ENCODE results near the gene CD2AP.

GRCh38 chr6:47483516-47483852 lies 5.9 kb downstream of the CD2AP start:
- no peak for TF ChIP-seq TAF7 (optimal IDR thresholded peaks at IDR 0.05; ENCODE audit: borderline replicate concordance, low read depth, low read length)
- TF ChIP-seq SIN3A (conservative IDR thresholded peaks at IDR 0.05 in 1 of 2, IDR thresholded peaks at IDR 0.05 in 1 of 2; ENCODE audit: low read depth in 1 of 2, low read length in 2 of 2) = no peak
- no peak for TF ChIP-seq POLR2A (IDR thresholded peaks at IDR 0.05; ENCODE audit: control extremely low read depth in 1 of 2, low read depth in 2 of 2, low read length in 2 of 2)
- TF ChIP-seq, protein P1, sequence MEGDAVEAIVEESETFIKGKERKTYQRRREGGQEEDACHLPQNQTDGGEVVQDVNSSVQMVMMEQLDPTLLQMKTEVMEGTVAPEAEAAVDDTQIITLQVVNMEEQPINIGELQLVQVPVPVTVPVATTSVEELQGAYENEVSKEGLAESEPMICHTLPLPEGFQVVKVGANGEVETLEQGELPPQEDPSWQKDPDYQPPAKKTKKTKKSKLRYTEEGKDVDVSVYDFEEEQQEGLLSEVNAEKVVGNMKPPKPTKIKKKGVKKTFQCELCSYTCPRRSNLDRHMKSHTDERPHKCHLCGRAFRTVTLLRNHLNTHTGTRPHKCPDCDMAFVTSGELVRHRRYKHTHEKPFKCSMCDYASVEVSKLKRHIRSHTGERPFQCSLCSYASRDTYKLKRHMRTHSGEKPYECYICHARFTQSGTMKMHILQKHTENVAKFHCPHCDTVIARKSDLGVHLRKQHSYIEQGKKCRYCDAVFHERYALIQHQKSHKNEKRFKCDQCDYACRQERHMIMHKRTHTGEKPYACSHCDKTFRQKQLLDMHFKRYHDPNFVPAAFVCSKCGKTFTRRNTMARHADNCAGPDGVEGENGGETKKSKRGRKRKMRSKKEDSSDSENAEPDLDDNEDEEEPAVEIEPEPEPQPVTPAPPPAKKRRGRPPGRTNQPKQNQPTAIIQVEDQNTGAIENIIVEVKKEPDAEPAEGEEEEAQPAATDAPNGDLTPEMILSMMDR (IDR thresholded peaks at IDR 0.05; ENCODE audit: control extremely low read depth in 1 of 3, insufficient read depth in 1 of 3, low read depth in 1 of 3, low read length in 3 of 3) = no peak
- TF ChIP-seq CEBPB (IDR thresholded peaks at IDR 0.05; ENCODE audit: low read depth, low read length) = no peak
- TF ChIP-seq JUND (IDR thresholded peaks at IDR 0.05; ENCODE audit: low read length) = no peak
